Heart left ventricle (tissue), 13 donors: Measurements from ENCODE around the gene SLC12A3.

Experiments used
- POLR2A ChIP-seq, 2 donors: fragments of 450-650 bp; IDR thresholded peaks; one replicate each; pipeline ENCODE4 v1.6.1; 2017; ENCODE audit warnings: antibody characterized with exemption in 2 of 2, mild to moderate bottlenecking in 2 of 2, moderate library complexity in 2 of 2
- TF ChIP-seq, protein P1 (sequence below), 12 donors: fragments of 200-600 bp; sonication (generic) in 4 of 12; IDR thresholded peaks; one replicate each; pipeline versions ENCODE4 v1.5.0 to v1.8.0; 2018 to 2022; ENCODE audit warnings: antibody characterized with exemption in 12 of 12, mild to moderate bottlenecking in 5 of 12
- donor health status: ischemic (EF 13 %, LVEDD 7.1; RV severe dilation, severe dysfunction).
- donor health status: DM: no; HTN: yes; CAD: no.
- donor health status: DM: no; HTN: no; CAD: no.
- donor health status: ischemic (EF 25% LVEDD 6.9; RV normal size, moderate dysfunction).
- donor health status: ischemic (EF 25% LVEDD 5.7; RV mildly dilated, moderate dysfunction).
- donor health status: ischemic (EF 35%, LVEDD 5.7; RV mildly dilated, moderate dysfunction).
- donor health status: nonischemic (EF 11% LVEDD 7.7; RV severe dilation, severe dysfunction).
- donor health status: DM: yes; HTN: yes; CAD: no.
- donor health status: PGD.
- donor health status: ischemic (EF 29% LVEDD 5.4; RV normal size, mild dysfunction).
- donor health status: nonischemic (EF 23%, LVEDD 6.1; RV moderate dilation, normal function).

DNA sequence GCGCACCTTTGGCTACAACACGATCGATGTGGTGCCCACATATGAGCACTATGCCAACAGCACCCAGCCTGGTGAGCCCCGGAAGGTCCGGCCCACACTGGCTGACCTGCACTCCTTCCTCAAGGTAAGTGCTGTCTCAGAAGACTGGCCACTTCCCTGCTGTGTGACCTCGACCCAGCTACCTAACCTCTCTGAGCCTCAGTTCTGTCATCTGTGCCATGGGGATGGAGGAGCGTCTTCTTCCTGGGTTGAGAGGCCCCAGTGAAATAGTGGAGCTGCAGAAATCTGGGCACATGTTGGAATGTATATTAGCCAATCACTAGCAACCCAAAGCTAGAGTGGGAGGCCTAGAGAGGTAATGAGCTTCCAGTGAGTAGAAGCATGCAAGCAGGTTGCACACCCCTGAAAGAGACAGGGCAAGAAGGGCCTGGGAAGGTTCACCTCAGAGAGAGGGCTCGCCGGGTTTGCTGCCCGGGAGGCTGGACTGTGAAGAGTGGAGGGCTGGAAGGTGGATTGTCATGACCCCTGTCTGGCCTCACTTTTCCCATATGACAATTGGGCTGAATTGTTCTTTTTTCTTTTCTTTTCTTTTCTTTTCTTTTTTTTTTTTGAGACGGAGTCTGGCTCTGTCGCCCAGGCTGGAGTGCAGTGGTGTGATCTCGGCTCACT lies 521 bp downstream of the SLC12A3 start:
- no peak for TF ChIP-seq POLR2A (IDR thresholded peaks at IDR 0.05)
- TF ChIP-seq, protein P1, sequence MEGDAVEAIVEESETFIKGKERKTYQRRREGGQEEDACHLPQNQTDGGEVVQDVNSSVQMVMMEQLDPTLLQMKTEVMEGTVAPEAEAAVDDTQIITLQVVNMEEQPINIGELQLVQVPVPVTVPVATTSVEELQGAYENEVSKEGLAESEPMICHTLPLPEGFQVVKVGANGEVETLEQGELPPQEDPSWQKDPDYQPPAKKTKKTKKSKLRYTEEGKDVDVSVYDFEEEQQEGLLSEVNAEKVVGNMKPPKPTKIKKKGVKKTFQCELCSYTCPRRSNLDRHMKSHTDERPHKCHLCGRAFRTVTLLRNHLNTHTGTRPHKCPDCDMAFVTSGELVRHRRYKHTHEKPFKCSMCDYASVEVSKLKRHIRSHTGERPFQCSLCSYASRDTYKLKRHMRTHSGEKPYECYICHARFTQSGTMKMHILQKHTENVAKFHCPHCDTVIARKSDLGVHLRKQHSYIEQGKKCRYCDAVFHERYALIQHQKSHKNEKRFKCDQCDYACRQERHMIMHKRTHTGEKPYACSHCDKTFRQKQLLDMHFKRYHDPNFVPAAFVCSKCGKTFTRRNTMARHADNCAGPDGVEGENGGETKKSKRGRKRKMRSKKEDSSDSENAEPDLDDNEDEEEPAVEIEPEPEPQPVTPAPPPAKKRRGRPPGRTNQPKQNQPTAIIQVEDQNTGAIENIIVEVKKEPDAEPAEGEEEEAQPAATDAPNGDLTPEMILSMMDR (IDR thresholded peaks at IDR 0.05), result no peak
